Measurements from ENCODE around the gene IREB2.
"Not testable (repeated sequence)": the region's sequence is repeated elsewhere in the genome, so short reads cannot be mapped to it uniquely, and the experiment has no call there.

Gene IREB2

GRCh38 chr15:78396976-78397375 lies 41.0 kb upstream of the IREB2 start:
- TF ChIP-seq CTCF (IDR thresholded peaks at IDR 0.05; ENCODE audit: extremely low read depth, insufficient read depth, missing control alignments): no peak
- DNase-seq (ENCODE audit: low spot score): no peak
- in situ Hi-C loops (cut with MboI; ENCODE audit: low pct_unique_long_range_greater_than_20kb, low sequenced_read_pairs, unreplicated experiment): no loop called here

GRCh38 chr15:78397382-78397781 lies 40.6 kb upstream of the IREB2 start:
- no peak for DNase-seq (ENCODE audit: low spot score)
- no peak for TF ChIP-seq CTCF (IDR thresholded peaks at IDR 0.05; ENCODE audit: extremely low read depth, insufficient read depth, missing control alignments)
- in situ Hi-C loops (cut with MboI; ENCODE audit: low pct_unique_long_range_greater_than_20kb, low sequenced_read_pairs, unreplicated experiment): no loop called here

- in situ Hi-C loops (cut with MboI; ENCODE audit: low pct_unique_long_range_greater_than_20kb, low sequenced_read_pairs, unreplicated experiment): no loop called here
Observed at GRCh38 chr15:78398076-78398825, 39.8 kb upstream of the IREB2 start.

GRCh38 chr15:78399091-78399490 lies 38.9 kb upstream of the IREB2 start:
- in situ Hi-C loops (cut with MboI; ENCODE audit: low pct_unique_long_range_greater_than_20kb, low sequenced_read_pairs, unreplicated experiment): no loop called here
- no peak for TF ChIP-seq CTCF (IDR thresholded peaks at IDR 0.05; ENCODE audit: extremely low read depth, insufficient read depth, missing control alignments)
- DNase-seq (ENCODE audit: low spot score): no peak

More at GRCh38 chr15:78398076-78398825, 39.8 kb upstream of the IREB2 start:
- no peak for TF ChIP-seq CTCF (IDR thresholded peaks at IDR 0.05; ENCODE audit: extremely low read depth, insufficient read depth, missing control alignments)
- no peak for DNase-seq (ENCODE audit: low spot score)

GRCh38 chr15:78402061-78402610 lies 35.9 kb upstream of the IREB2 start:
- DNase-seq (ENCODE audit: low spot score): no peak
- TF ChIP-seq CTCF (IDR thresholded peaks at IDR 0.05; ENCODE audit: extremely low read depth, insufficient read depth, missing control alignments): no peak
- in situ Hi-C loops (cut with MboI; ENCODE audit: low pct_unique_long_range_greater_than_20kb, low sequenced_read_pairs, unreplicated experiment): no loop called here

GRCh38 chr15:78404125-78404524 lies 33.9 kb upstream of the IREB2 start:
- no peak for DNase-seq (ENCODE audit: low spot score)
- in situ Hi-C loops (cut with MboI; ENCODE audit: low pct_unique_long_range_greater_than_20kb, low sequenced_read_pairs, unreplicated experiment): no loop called here
- no peak for TF ChIP-seq CTCF (IDR thresholded peaks at IDR 0.05; ENCODE audit: extremely low read depth, insufficient read depth, missing control alignments)

- DNase-seq (ENCODE audit: low spot score); in situ Hi-C loops (cut with MboI; ENCODE audit: low pct_unique_long_range_greater_than_20kb, low sequenced_read_pairs, unreplicated experiment): not testable (repeated sequence)
Observed at GRCh38 chr15:78404796-78405195, 33.2 kb upstream of the IREB2 start.

All from GM13977 (cell line).